PC-3 (cell line): ENCODE measurements around the gene PLEKHM3.

Experiments
- CTCF ChIP-seq: fragments of 300-600 bp; sonication (generic); conservative IDR thresholded peaks from 2 replicates; pipeline ENCODE4 v1.5.1; 2017; ENCODE audit warnings: antibody characterized with exemption, low read depth, mild to moderate bottlenecking, low read length
- EZH2 ChIP-seq: fragments of 300-600 bp; sonication (generic); IDR thresholded peaks from one replicate; pipeline ENCODE4 v1.6.1; 2017; ENCODE audit warnings: antibody characterized with exemption, mild to moderate bottlenecking, low read length; ENCODE audit not compliant: unreplicated experiment

GRCh38 chr2:208057108-208057507, 31.8 kb upstream of the PLEKHM3 start:
- TF ChIP-seq EZH2 = no peak
- no peak for TF ChIP-seq CTCF
